Activated CD4-positive, alpha-beta memory T cell treated with anti-CD3 and anti-CD28 coated beads for 36 hours (primary cell): ENCODE measurements around the gene GALNT10. TPM values are rescaled to one million over a fixed set of nuclear protein-coding genes. Genes with fewer than 3 reads are reported as not detected.

Experiments
- CTCF ChIA-PET: fragments of 350-600 bp; sonication (Branson Sonifier 250); formaldehyde crosslinking; loops from one replicate; lab custom pipeline; 2021; ENCODE audit warnings: antibody characterized with exemption, inconsistent platforms; lab: Charles Lee
- POLR2A ChIA-PET: fragments of 350-600 bp; sonication (Branson Sonifier 250); formaldehyde crosslinking; loops from one replicate; lab custom pipeline; 2021; ENCODE audit warnings: antibody characterized with exemption; lab: Charles Lee
- DNase-seq: peaks from one replicate; pipeline ENCODE4 v3.0.0-alpha.2; 2020
- H3K27ac Mint-ChIP-seq: one replicate; pipeline ENCODE4 v1.8.0; 2021; ENCODE audit warnings: mixed read lengths
- H3K27me3 Mint-ChIP-seq: one replicate; pipeline ENCODE4 v1.8.0; 2021; ENCODE audit warnings: mixed read lengths
- H3K36me3 Mint-ChIP-seq: one replicate; pipeline ENCODE4 v1.8.0; 2021; ENCODE audit warnings: mixed read lengths
- H3K4me1 Mint-ChIP-seq: one replicate; pipeline ENCODE4 v1.8.0; 2021; ENCODE audit warnings: low read depth, mixed read lengths
- H3K4me3 Mint-ChIP-seq: one replicate; pipeline ENCODE4 v1.8.0; 2021; ENCODE audit warnings: mild to moderate bottlenecking, mixed read lengths
- H3K9me3 Mint-ChIP-seq: one replicate; pipeline ENCODE4 v1.8.0; 2021; ENCODE audit warnings: mixed read lengths
- intact Hi-C: fragments of 100-400 bp; cut with micrococcal nuclease; formaldehyde crosslinking; loops from one replicate; pipeline ENCODE4 v1.15.1; 2023
- total RNA-seq, 2 experiments: library from RNA; stranded (reverse); gene quantifications; one replicate each; pipeline ENCODE4 v1.2.3, GENCODE V29; 2021

GALNT10 gene
- total RNA-seq, 2 experiments from 2014 or later: 23.8 to 26.9 TPM

DNA sequence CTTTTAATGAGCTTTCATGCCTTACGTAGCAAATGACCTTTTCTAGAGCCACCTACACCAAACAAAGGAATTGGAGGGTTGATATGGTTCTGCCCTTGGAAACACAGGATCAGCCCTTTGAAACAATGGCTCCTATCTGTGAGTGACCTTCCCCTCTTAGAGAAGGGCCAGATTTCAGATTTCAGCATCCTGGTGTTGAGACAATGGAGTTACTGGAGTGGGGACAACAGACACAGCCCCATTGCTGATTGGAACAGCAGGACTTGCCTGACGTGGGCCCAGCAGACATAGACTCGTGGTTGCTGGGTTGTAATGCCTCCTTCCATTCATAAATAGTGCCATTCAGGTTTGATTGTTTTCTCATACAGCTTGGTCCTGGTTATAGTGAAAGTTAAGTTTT is 96.0 kb downstream of the GALNT10 start:
- no peak overlapping the region for H3K4me3 Mint-ChIP-seq
- H3K4me1 Mint-ChIP-seq: no peaks in the 10 kb centered on the region
- H3K27me3 Mint-ChIP-seq: no peaks in the 10 kb centered on the region
- H3K27ac Mint-ChIP-seq: no peak overlapping the region
- H3K9me3 Mint-ChIP-seq: no peaks in the 10 kb centered on the region
- POLR2A ChIA-PET: no interaction called here
- H3K36me3 Mint-ChIP-seq: peaks cover 3% of the 10 kb centered on the region
- CTCF ChIA-PET: no interaction called here
- intact Hi-C loops: no loop called here
- no peak for DNase-seq

DNA sequence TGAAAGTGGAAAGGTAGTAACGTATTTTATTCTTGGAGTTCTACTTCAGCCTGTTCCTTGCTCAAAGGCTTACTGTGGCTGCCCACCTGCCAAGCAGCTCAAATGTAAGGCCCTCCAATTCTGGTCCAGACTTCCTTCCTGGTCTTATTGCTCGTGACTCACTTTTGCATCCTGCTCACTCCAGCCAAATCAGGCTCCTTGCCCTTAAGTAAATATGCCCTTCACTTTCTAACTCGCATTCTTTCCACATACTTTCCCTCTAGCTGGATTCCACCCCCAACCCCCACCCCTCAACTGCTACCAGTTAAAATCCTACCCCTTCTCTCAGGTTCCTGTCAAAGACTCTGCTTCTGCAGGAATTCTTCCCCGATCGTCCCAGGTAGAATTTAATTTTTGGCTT is 96.6 kb downstream of the GALNT10 start:
- ChIA-PET POLR2A (interaction anchor here (0.6 kb wide), 1 partner anchor 9 kb away, joined by 3 read pairs; no protein-coding TSS in a partner anchor), CTCF (no interaction called here)
- Mint-ChIP-seq H3K4me3 (no peak overlapping the region), H3K27me3 (no peaks in the 10 kb centered on the region), H3K4me1 (no peaks in the 10 kb centered on the region), H3K36me3 (peaks cover 4% of the 10 kb centered on the region), H3K9me3 (no peaks in the 10 kb centered on the region), H3K27ac (no peak overlapping the region)
- no peak for DNase-seq
- intact Hi-C loops: no loop called here

DNA sequence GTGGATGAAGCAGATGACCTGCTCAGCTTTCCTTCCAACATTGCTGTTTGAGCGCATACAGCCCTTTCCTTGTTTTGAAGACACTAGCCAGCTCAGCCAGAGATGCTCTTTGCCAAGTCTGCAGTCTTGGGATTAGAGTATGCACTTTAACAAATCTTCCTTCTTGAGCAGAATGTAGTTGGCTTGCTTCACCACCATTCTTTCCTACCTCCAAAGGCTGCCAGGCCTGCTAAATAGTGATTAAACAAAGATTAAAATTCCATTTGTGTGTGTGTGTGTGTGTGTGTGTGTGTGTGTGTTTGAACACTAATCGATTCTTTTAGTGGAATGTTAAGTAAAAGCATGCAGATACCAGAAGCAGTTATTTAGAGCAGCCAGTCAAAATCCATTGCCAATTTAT is 97.6 kb downstream of the GALNT10 start:
- ChIA-PET POLR2A (interaction anchor here (0.5 kb wide), 1 partner anchor 22 kb away, joined by 3 read pairs; no protein-coding TSS in a partner anchor), CTCF (no interaction called here)
- DNase-seq: no peak
- no peak overlapping the region for H3K4me3 Mint-ChIP-seq
- no peaks in the 10 kb centered on the region for H3K4me1 Mint-ChIP-seq
- H3K27me3 Mint-ChIP-seq: no peaks in the 10 kb centered on the region
- no peaks in the 10 kb centered on the region for H3K9me3 Mint-ChIP-seq
- intact Hi-C loops: no loop called here
- no peak overlapping the region for H3K27ac Mint-ChIP-seq
- H3K36me3 Mint-ChIP-seq: peaks cover 6% of the 10 kb centered on the region

DNA sequence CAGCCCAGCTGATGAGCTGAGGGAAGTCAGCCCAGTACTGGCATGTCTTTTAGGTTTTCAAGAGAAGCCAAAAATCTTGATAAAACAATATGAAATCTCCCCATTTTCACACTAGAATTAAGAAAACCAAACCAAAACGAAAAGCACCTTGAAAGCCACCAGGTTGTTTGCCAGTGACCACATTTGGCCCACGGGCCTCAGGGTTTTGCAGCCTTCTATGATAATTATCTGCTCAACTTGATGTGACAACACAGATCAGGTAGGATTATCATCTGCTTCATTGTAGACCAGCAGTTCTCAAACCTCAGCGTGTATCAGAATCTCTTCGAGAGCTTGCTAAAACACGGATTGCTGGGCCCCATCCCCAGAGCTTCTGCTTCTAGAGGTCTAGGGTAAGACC is 101.4 kb downstream of the GALNT10 start:
- ChIA-PET CTCF (interaction anchor here (0.7 to 1.1 kb wide), 3 partner anchors 13 to 55 kb away, joined by 3 read pairs; no protein-coding TSS in a partner anchor), POLR2A (no interaction called here)
- H3K27ac Mint-ChIP-seq: no peak overlapping the region
- no peaks in the 10 kb centered on the region for H3K4me1 Mint-ChIP-seq
- H3K36me3 Mint-ChIP-seq: peaks cover 19% of the 10 kb centered on the region
- no peak for DNase-seq
- H3K4me3 Mint-ChIP-seq: no peak overlapping the region
- intact Hi-C loops: no loop called here
- no peaks in the 10 kb centered on the region for H3K27me3 Mint-ChIP-seq
- no peaks in the 10 kb centered on the region for H3K9me3 Mint-ChIP-seq

DNA sequence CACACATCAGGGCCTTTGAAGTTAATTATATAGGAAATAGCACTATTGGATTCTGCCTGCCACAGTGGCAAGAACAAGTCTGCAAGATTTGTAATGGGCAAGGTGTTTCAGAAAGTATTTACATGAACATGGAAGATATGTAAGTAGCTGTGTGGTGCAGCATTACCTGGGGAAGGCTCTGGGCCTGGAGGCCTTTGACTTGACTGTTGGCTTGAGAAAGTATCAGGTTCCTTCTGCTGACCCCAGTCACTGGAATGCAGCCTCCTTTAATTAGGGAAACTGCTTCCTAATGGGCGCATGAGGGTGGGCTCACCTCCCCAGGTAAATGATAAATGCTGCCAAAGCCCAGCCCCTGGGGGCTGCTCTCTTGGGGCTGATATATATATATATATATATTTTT is 102.7 kb downstream of the GALNT10 start:
- ChIA-PET CTCF (no interaction called here), POLR2A (no interaction called here)
- no peak for DNase-seq
- Mint-ChIP-seq H3K4me3 (no peak overlapping the region), H3K36me3 (peaks cover 31% of the 10 kb centered on the region), H3K27me3 (no peaks in the 10 kb centered on the region), H3K27ac (no peak overlapping the region), H3K4me1 (no peaks in the 10 kb centered on the region), H3K9me3 (no peaks in the 10 kb centered on the region)
- intact Hi-C loops: no loop called here

DNA sequence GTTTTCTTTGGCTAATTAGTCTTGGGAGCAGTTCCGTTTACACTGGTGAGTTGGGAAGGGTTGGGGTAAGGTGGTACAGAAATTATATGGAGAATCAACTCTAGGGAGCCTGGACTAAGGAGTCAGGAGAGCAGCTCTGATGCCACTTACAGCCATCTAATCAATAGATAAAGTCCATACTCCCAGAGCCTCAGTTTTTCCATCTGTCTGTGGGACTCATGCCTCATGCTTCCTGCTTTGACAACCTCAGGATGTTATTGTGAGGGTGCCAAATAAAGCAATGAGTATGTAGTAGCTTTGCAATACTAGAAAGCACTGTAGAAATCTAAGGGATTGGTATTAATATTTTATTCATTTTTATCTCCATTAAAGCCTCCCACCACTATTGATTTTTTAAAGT is 105.0 kb downstream of the GALNT10 start:
- POLR2A ChIA-PET: no interaction called here
- Mint-ChIP-seq H3K36me3 (peaks cover 40% of the 10 kb centered on the region), H3K27me3 (no peaks in the 10 kb centered on the region), H3K9me3 (no peaks in the 10 kb centered on the region), H3K27ac (no peak overlapping the region), H3K4me3 (no peak overlapping the region), H3K4me1 (no peaks in the 10 kb centered on the region)
- DNase-seq: no peak
- intact Hi-C loops: no loop called here
- CTCF ChIA-PET: interaction anchor here (1.4 to 1.7 kb wide), 2 partner anchors 106 to 223 kb away, joined by 3 to 4 read pairs; partner anchors contain the start of gene GALNT10

DNA sequence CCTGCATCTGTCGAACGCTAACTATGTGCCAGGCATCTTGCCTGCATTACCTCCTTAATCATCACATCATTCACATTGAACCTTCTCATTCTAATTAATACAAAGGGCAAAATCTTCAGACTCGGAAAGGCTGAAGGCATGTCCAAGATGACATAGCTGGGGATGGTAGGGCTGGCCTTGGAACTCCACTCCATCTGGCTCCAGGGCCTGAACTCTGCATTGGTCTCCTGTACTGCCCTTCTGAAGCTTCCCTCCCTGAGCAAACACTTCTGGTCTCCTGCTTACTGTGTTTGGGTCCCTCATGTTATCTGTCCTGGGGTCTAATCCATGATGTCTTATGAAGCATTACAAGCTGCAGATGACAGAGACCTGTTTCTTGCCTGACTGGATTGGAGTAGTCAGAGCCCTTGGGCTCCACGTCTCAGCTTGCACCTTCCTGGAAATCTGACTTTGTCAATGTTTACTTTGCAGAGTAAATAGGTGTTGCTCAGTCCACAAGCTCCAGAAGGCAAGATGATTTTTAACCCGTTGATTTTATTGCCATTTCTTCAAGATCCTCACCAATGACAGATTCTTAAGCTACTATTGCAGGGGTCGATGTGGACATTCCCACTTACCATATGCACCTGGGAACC is 106.1 kb downstream of the GALNT10 start:
- H3K9me3 Mint-ChIP-seq: no peaks in the 10 kb centered on the region
- H3K4me3 Mint-ChIP-seq: no peak overlapping the region
- no peak for DNase-seq
- intact Hi-C loops: no loop called here
- H3K36me3 Mint-ChIP-seq: peaks cover 42% of the 10 kb centered on the region
- CTCF ChIA-PET: interaction anchor here (1.4 to 1.7 kb wide), 2 partner anchors 107 to 224 kb away, joined by 3 to 4 read pairs; partner anchors contain the start of gene GALNT10
- POLR2A ChIA-PET: interaction anchor here (0.6 kb wide), 1 partner anchor 9 kb away, joined by 3 read pairs; no protein-coding TSS in a partner anchor
- H3K4me1 Mint-ChIP-seq: no peaks in the 10 kb centered on the region
- no peaks in the 10 kb centered on the region for H3K27me3 Mint-ChIP-seq
- no peak overlapping the region for H3K27ac Mint-ChIP-seq

DNA sequence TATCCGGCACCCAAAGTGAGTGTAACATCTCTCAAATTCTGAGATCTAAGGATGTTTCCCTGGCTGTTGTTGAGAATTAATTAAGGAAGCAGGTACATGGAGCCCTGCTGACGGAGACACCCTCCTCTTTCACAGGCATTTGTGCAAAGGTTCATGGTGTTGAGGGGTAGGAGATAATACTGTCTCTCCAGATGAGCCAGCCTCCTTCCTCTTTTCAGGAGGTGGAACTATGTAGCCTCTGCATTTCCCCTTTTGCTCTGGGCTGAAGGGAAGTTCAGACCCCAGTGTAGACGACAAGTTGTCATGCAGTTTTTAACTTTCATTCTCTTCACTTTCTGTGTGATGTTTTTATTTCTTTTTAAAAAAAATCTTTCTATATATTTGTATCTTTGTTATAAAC is 107.5 kb downstream of the GALNT10 start:
- intact Hi-C loops: no loop called here
- Mint-ChIP-seq H3K27ac (no peak overlapping the region), H3K27me3 (no peaks in the 10 kb centered on the region), H3K9me3 (no peaks in the 10 kb centered on the region), H3K4me3 (no peak overlapping the region), H3K36me3 (peaks cover 53% of the 10 kb centered on the region), H3K4me1 (no peaks in the 10 kb centered on the region)
- DNase-seq: no peak
- ChIA-PET POLR2A (no interaction called here), CTCF (no interaction called here)

DNA sequence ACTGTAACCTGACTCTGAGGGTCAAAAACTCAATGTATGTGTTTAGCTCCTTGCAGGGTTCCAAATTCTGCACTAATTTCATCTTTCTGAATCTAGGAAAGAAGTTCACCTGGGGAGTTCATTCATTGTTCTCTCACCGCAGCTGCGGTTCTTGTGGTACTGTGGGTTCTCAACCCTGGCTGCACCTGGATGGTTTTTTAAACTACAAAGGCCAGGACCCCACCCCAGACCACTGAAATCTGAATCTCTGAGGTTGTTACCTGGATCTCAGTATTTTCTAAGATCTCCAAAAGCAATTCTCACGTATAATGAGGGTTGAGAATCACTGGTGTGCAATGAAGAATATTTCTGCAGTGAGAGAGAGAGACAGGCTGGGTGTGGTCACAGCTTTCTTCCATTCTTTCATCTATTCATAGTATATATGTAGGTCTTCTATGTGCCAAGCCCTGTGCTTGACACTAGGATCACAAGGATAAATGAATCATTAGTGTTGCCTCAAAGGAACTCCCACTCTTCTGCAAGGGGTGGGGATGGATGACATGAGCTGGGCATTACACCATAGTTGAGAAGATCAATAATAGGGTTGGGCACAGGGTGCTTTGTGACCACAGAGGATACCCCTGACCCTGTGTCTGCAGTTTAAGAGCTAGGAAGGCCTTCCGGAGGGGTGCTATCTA is 109.8 kb downstream of the GALNT10 start:
- Mint-ChIP-seq H3K9me3 (peaks cover 14% of the 10 kb centered on the region), H3K27ac (no peak overlapping the region), H3K27me3 (no peaks in the 10 kb centered on the region), H3K36me3 (peaks cover 67% of the 10 kb centered on the region), H3K4me3 (no peak overlapping the region), H3K4me1 (no peaks in the 10 kb centered on the region)
- ChIA-PET CTCF (no interaction called here), POLR2A (no interaction called here)
- no peak for DNase-seq
- intact Hi-C loops: no loop called here

DNA sequence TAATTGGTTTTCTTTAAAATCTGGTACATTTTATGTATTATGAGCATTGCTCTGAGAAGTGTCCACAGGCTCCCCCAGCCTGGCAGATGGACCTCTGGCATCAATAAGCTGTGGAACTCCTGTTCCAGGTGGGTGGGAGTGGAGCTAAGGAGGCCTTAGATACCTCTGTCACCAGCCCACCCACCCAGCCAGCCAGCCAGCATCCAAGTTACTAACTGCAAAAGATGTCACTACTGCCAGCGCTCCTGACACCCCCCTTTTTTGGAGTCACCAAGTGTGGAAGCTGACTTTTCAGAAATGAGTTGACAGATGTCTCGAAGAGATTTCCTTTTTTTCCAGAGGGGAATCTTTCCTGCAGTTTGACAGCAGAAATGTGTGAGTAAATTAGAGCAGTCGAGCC is 111.2 kb downstream of the GALNT10 start:
- H3K27ac Mint-ChIP-seq: no peak overlapping the region
- no peaks in the 10 kb centered on the region for H3K27me3 Mint-ChIP-seq
- intact Hi-C loops: no loop called here
- ChIA-PET POLR2A (no interaction called here), CTCF (no interaction called here)
- no peak overlapping the region for H3K4me3 Mint-ChIP-seq
- peaks cover 67% of the 10 kb centered on the region for H3K36me3 Mint-ChIP-seq
- peaks cover 14% of the 10 kb centered on the region for H3K9me3 Mint-ChIP-seq
- no peaks in the 10 kb centered on the region for H3K4me1 Mint-ChIP-seq
- DNase-seq: no peak

DNA sequence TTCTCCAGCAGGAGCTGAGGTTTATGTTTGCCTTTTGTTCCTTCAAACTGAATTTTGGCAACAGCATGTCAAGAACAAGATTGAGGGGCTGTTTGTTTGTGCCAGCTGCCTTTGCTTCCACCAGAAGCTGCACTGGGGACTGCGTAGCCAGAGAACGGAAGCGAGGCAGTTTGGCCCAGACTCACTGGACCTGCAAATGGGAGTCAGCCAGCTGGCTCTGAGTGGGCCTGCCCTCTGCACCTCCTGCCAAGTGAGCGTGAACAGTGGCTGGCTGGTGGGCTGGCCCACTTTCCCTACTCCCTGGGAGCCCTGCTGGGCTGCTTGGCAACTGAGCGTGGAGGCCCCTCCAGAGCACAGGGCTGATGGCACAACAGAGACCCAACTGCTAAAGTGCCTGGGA is 111.6 kb downstream of the GALNT10 start:
- Mint-ChIP-seq H3K27me3 (no peaks in the 10 kb centered on the region), H3K4me1 (no peaks in the 10 kb centered on the region), H3K9me3 (peaks cover 14% of the 10 kb centered on the region), H3K4me3 (no peak overlapping the region), H3K36me3 (peaks cover 65% of the 10 kb centered on the region), H3K27ac (no peak overlapping the region)
- DNase-seq: no peak
- CTCF ChIA-PET: no interaction called here
- intact Hi-C loops: no loop called here
- POLR2A ChIA-PET: no interaction called here

DNA sequence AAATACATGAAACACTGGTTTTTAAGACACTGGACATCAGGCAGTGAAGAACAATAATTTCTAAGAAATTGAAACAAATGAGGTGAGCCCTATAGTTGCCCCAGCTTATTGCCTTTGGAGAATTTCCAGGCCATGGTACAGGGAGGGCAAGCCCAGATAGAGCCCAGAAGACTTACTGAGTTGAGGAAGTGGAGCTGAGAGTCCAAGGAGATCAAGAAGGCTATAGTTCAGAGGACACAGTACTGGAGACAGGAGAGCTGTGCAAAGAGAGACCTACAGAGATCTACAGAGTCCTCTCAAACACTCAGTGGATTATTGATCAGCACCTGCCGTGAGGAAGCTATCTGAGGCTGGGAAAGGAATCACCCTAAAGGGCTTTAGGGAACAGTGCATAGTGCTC is 112.6 kb downstream of the GALNT10 start:
- Mint-ChIP-seq H3K27ac (no peak overlapping the region), H3K27me3 (no peaks in the 10 kb centered on the region), H3K4me3 (no peak overlapping the region), H3K4me1 (no peaks in the 10 kb centered on the region), H3K36me3 (peaks cover 56% of the 10 kb centered on the region), H3K9me3 (peaks cover 14% of the 10 kb centered on the region)
- intact Hi-C loops: no loop called here
- ChIA-PET POLR2A (no interaction called here), CTCF (no interaction called here)
- no peak for DNase-seq
